Stimulated activated naive CD4-positive, alpha-beta T cell (primary cell): Measurements from ENCODE around the gene DNAJB12.
"Not testable (repeated sequence)": the region's sequence is repeated elsewhere in the genome, so short reads cannot be mapped to it uniquely, and the experiment has no call there.

Experiments used
- DNase-seq, 6 experiments: peaks; one replicate each; lab custom pipeline; 2025; lab: John Stamatoyannopoulos, UW

DNAJB12 gene

GRCh38 chr10:72331575-72332422 lies 22.9 kb downstream of the DNAJB12 start:
- peak; percentile 80 to 93 (median 87) for DNase-seq

GRCh38 chr10:72330069-72330426 lies 24.7 kb downstream of the DNAJB12 start:
- no peak for DNase-seq

- no peak for DNase-seq
Measured at GRCh38 chr10:72329290-72330068, 25.2 kb downstream of the DNAJB12 start.

GRCh38 chr10:72328829-72329204 lies 25.9 kb downstream of the DNAJB12 start:
- DNase-seq: no peak

- DNase-seq: no peak
Measured at GRCh38 chr10:72328045-72328828, 26.5 kb downstream of the DNAJB12 start.

- peak in 5 of 6 experiments; percentile 39 to 81 (median 68) for DNase-seq
Measured at GRCh38 chr10:72326665-72327603, 27.8 kb downstream of the DNAJB12 start.

GRCh38 chr10:72325243-72326175 lies 29.2 kb downstream of the DNAJB12 start:
- DNase-seq: not testable (repeated sequence)

- no peak for DNase-seq
Measured at GRCh38 chr10:72323771-72324191, 30.9 kb downstream of the DNAJB12 start.

- no peak for DNase-seq
Measured at GRCh38 chr10:72323108-72323749, 31.5 kb downstream of the DNAJB12 start.

- DNase-seq: peak in 4 of 6 experiments; percentile 31 to 59 (median 42)
Measured at GRCh38 chr10:72322280-72323058, 32.2 kb downstream of the DNAJB12 start.

- no peak for DNase-seq
Measured at GRCh38 chr10:72322030-72322279, 32.8 kb downstream of the DNAJB12 start.

- DNase-seq: no peak
Measured at GRCh38 chr10:72321248-72322029, 33.3 kb downstream of the DNAJB12 start.

GRCh38 chr10:72320676-72321247 lies 34.0 kb downstream of the DNAJB12 start:
- DNase-seq: peak in 3 of 6 experiments; percentile 38 to 48 (median 40)

- peak; percentile 74 to 88 (median 84) for DNase-seq
Measured at GRCh38 chr10:72319416-72320254, 35.1 kb downstream of the DNAJB12 start.

GRCh38 chr10:72318418-72319262 lies 36.1 kb downstream of the DNAJB12 start:
- DNase-seq: peak in 1 of 6 experiments; percentile 44
